NCI-H1105 (cell line): ENCODE results near the gene CTDNEP1.
A peak's percentile ranks its signal among the peaks of the same experiment; 100 is the strongest.
"Not testable (repeated sequence)": the region's sequence is repeated elsewhere in the genome, so short reads cannot be mapped to it uniquely, and the experiment has no call there.

Experiments used
- DNase-seq: peaks from one replicate; lab custom pipeline; 2025; lab: John Stamatoyannopoulos, UW

Gene CTDNEP1

DNA sequence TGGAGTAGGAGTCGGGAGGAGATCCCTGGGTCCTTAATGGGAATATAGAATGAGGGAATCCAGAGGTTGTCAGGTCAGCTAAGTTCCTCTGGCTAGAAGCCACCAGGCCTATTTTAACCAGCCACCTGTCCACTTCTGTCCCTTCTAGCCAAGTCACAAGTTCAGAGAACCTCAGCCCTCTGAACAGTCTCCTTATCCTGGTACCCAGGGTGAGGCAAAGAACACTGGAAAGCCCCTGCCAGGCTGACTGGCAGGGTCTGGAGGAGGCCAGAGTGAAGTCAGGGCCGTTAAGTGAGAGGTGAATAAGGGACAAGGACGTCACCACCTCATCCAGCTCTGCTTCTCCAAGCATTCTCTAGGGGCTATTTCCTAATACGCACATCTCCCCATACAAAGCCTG is 2.7 kb downstream of the CTDNEP1 start:
- DNase-seq = no peak

GRCh38 chr17:7246779-7247178 is 4.8 kb downstream of the CTDNEP1 start:
- no peak for DNase-seq

GRCh38 chr17:7243838-7244237 is 7.7 kb downstream of the CTDNEP1 start:
- DNase-seq = not testable (repeated sequence)

DNA sequence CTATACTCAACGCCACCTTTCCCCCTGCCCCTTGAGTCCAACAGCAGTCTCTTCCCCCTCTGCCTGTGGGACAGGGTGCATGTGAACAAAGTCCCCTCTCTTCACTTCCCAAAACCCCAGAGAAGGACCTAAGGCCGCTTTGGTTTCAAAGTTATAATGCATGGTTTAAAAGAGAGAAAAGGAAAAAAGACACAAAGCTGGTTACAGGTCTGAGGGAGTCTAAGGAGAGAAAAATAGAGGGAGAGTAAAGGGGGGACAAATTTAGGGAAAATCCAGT is 8.1 kb downstream of the CTDNEP1 start:
- no peak for DNase-seq

GRCh38 chr17:7242717-7243452 is 8.6 kb downstream of the CTDNEP1 start:
- peak; percentile 97 for DNase-seq

DNA sequence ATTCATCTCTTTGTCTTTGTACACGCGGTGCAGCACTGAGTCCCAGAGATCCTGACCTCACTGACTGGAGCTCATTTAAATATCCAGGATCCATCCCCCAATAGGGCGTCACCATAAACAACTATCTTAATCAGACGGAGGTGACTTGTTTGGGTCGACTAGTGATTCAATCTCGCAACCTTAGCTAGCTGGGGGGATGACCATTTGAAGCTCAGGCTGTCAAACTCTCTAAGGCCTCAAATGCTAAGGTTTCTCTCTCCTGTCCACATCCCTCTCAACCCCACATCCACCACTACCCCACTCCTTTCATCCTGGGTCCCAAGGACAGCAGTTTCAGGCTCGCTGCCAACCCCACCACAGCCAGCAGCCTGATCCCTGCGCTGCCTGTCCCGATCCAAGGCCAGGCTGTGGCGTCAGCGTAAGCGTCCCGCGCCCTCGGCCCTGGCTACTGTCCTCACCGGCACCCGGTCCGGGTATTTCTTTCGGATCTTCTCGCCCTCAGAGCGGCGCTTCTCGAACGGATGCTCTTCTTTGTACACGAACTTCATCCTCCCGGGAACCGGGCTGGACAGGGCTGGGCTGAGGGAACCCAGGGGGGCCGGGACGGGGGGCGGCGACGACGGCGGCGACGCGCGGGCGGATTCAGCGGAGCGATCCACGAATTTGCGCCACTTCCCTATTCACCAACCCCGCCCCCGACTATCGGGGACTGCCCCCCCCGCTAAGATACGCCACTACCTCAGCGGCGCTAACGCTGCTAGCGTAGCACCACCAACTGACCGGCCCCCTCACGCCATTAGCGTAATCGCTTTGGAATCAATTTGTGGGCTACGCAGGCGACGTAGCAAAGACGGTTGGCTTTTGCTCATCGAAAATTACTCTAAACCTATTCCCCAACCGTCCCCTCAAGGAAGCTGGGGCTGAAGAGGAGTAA is 9.5 kb downstream of the CTDNEP1 start, which contains the start of gene GABARAP:
Gene GABARAP, minus strand, starts transcription at position 667 of the 934 bp plus-strand sequence. Its CDS starts 119 bp downstream, at position 548.
- DNase-seq = peak; percentile 94

- DNase-seq = no peak
Measured at GRCh38 chr17:7241090-7241733, 10.3 kb downstream of the CTDNEP1 start.

- DNase-seq = no peak
Measured at GRCh38 chr17:7240375-7240774, 11.2 kb downstream of the CTDNEP1 start.

DNA sequence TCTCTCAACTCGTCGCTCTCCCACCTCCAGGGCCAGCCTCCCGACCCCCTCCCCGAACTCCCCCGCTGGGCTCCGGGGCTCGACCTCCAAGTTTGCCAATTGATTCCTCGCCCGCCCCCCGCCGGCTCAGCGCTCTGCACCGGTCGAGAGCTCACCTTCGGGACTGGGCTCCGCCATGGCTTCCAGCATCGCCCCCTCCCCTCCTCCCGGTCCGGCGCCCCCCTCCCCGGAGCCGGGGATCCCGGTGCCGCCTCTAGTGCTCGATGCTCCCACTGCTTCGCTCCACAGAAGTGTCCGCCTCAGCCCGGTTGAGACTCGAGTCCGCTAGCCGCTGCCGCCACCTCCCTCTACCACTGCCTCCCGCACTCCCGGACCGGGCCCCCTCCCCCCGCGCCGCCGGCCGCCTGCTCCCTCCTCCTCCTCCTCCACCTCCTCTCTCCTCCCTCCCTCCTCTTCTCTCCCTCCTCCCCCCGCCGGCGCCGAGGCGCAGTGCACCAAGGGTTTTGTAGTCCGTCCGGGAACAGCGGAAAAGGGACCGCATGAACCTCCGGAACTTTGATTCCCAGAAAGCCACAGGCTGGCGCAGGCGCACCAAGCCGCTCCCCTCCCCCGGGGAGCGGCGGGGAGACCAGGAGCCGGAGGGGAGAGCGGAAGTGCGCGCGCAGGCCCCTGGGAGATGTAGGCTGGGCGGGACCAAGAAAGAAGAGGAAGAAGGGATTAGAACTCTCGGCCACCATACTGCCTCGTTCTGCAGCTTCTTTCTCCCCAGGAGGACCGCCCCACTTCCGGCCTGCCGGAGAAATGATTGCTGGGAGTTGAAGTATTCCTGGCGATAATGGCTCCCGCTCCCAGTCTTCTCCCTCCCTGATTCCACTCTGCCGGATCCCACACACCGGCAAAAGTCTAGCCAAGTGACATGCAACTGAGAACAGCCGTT is 12.2 kb downstream of the CTDNEP1 start, which contains the start of gene PHF23:
Gene PHF23, minus strand, starts transcription at position 367 of the 937 bp plus-strand sequence. Its CDS starts 178 bp downstream, at position 189.
- DNase-seq = peak; percentile 100

DNA sequence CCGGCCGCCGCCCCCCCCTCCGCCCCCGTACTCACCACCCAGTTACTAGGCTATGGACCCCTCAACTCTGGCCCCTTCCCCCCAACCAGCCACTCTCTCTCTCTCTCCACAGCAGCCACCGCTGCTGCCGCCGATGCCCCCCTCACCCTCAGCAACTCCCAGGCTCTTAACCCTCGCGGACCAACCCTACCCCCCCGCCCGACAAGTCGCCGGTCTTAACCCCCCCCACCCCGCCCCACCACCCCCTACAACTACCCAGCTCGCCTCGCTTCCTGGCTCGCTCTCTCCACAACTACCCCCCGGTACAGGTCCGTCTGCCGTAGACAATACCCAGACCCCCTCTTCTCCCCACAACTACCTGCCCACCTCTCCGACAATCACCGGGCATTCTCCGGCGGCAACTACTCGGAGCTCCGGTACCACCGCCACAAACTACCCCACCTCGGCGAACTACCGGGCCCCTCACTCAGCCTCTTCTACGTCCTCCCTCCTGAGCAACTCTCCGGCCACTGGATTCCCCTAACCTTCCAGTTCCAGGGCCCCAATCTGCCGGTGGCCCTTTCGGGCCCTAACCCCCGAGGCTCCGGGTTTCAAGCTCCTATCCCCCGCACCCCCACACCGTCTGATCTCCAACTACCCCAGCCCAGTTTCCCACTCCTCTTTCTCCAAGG is 13.0 kb downstream of the CTDNEP1 start:
- peak; percentile 16 for DNase-seq

DNA sequence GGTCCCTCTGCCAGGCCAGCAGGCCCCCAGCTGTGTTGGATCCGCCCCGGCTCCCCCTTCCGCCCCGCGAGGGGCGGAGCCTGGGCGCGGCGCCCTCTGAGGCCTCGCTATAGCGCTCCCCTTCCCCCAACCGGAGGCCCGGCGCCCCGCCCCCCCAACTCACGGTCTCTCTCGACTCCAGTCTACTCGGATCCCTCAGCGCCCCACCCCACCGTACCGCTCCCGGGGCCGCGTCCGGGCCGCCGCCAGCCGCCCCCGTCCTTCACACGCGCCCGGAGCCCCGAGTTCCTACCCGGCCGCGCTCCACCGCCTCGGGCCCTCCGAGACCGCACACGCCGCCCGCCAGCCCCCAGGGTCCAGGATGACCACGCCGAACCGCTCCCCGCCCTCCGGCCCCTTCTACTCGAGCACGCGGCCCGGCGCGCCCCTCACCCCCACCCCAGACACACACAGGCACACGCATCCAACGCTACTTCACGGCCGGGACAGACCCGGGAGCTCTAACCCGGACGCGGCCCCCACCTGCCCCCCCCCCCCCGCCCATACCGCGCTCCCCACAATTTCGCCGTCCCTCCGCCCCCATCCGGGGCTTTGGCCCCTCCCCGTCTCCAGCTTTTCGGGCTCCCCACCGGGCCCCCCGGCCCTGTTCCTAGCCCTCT is 13.6 kb downstream of the CTDNEP1 start:
- peak; percentile 54 for DNase-seq

DNA sequence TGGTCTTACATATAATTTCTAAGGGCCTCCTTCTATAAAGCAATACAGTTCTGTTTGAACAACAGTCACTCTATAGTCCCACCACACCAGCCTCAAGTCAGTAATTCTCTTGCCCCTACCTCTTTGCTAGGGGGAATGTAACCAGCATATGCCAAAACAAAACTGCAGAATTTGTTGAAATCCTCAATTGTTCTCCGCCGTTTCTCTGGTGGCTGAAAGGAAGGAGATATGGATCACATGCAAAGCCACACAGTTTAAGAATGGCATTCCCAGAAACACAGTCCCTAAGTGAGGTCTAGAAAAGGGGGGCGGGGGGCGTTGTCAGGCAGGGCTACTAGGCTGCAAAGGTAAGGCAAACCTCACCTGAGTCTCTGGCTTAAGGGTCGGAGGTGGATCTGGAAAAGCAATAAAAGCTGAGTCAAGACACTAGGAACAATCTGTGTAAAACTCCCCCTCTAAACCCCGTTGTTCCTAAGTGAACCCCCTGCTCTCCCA is 14.2 kb downstream of the CTDNEP1 start:
- no peak for DNase-seq

GRCh38 chr17:7236808-7237207 is 14.7 kb downstream of the CTDNEP1 start:
- no peak for DNase-seq

DNA sequence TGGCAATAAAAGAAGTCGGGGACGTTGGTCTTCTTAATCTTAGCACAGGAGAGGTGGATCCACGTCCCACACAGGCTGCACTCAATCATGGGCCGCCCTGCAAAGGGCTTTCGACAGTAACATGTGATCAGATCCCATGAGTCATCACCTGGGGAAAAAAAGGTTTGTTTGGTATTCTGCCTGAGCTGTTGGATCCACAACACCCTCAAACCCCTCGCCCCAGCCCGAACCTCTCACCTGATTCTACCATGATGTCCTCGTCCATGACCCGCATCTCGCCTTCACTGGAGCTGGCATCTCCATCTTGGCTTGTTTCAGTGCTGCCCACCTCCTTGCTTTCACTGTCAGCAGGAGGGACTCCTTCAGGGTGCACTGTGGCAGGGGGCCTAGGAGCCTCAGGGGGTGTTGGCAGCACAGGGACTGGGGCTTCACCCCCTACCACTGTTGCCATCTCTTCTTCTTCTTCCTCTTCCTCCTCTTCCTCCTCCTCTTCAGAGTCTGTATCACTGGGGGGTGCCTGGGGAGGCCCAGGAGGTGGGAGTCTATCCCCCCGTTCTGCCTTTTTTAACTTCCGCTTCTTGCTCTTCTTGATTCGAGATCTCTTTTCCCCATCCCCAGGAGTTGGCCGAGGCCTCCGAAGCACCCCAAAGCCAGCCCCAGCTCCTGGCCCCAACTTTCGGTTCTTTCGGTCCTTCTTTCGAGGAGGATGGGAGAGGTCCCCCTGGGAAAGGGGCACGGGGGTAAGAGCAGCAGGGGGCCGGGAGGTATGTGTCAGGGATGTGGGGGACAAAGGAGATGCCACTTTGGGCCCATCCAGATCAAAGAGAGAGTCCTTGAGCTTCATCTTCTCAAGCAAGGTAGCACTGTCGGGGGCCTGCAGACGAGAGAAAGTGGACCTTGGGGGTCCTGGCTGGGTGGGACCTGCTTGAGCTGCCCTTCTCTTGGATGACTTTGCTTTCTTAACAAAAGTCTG is 15.6 kb downstream of the CTDNEP1 start:
- no peak for DNase-seq

DNA sequence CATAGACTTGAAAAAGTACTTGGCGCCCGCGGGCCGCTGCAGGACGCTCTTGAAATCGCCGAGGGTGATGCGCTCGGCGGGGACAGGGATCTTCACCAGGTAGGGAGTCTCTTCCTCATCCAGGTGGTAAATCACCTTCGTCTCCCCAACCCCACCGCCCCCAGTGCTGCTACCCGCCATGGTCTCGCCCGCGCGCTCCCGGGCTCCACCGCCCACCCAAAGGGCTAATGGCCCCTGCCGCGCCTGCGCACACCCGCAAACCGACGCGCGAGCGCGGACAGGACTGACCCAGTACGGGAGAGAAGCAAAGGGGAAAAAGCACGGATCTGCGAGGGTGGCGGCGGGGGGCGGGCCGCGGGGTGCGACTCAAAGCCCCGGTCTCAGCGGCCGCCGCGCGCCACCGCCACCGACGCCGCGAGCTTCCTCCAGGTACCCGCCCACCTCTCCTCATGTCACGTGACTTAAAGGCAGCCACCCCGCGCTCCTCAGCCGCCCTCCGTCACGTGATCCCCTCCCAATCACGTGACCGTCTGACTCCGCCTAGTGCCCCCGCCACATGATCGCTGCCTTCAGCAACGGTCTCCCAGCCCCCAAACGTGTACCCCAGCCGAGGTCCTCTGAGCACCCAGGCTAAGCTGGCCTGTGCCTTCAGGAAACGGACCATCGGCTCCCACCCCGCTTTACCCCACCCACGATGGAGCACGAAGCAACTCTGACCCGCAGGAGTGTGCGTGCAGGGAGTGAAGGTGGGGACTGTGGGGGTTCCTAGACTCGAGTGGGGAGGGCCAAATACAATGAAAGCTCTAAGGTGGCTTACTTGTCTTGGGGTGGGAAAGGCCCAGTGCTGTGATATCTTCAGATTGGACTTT is 17.2 kb downstream of the CTDNEP1 start, which contains the start of gene DVL2:
Gene DVL2, minus strand, starts transcription at position 435 of the 869 bp plus-strand sequence. Its CDS starts 255 bp downstream, at position 180.
- peak; percentile 95 for DNase-seq

DNA sequence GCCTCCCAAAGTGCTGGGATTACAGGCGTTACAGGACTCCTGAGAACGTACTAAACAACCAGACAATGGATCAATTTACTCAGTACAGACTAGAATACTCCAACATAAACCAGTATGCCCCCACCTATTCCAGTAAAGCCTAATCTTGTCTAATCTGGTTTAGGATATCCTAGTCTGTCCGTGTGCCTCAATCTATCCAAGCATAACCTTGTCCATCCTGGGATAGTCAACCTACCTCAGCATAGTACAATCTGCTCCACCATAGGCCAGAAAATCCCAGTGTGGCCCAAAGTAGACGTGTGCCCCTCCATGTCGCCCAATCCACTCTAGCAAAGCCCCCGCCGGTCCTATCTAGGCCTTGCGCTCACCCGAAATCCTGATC is 17.8 kb downstream of the CTDNEP1 start:
- no peak for DNase-seq

GRCh38 chr17:7232114-7232513 is 19.4 kb downstream of the CTDNEP1 start:
- no peak for DNase-seq

GRCh38 chr17:7229504-7229903 is 22.0 kb downstream of the CTDNEP1 start:
- no peak for DNase-seq
